Endothelial cell of umbilical vein (primary cell): ENCODE measurements around the gene CIITA. TPM values are rescaled to one million over a fixed set of nuclear protein-coding genes. Genes with fewer than 3 reads are reported as not detected.

Experiments used
- BruUV-seq: library from RNA; stranded (reverse); fragments of 400-500 nt; replicated peaks from 2 replicates; lab custom pipeline; 2021; lab: Mats Ljungman, UMichigan
- CTCF ChIA-PET: fragments of 300-600, 350-600 bp; sonication (Branson Sonifier 250); formaldehyde crosslinking; loops from one replicate; lab custom pipeline; 2021; ENCODE audit warnings: antibody characterized with exemption, inconsistent platforms; lab: Charles Lee
- POLR2A ChIA-PET: fragments of 300-600, 350-600 bp; sonication (Branson Sonifier 250); formaldehyde crosslinking; loops from one replicate; lab custom pipeline; 2021; ENCODE audit warnings: antibody characterized with exemption, inconsistent platforms; lab: Charles Lee
- DNase-seq: peaks from one replicate; pipeline ENCODE4 v3.0.0-alpha.2; 2011; ENCODE audit warnings: low read depth, low spot score
- FAIRE-seq: peaks from 2 replicates; lab custom pipeline; 2011; peaks lifted over from hg19 to GRCh38; lab: Jason Lieb, UNC
- H2AFZ ChIP-seq: 2 replicates; pipeline ENCODE4 v1.6.0; 2012; ENCODE audit warnings: low read depth, low read length, control low read depth, inconsistent platforms
- H3K27ac ChIP-seq: 2 replicates; pipeline ENCODE4 v1.5.1; 2011; ENCODE audit warnings: low read depth, mild to moderate bottlenecking, control low read depth, low read length, moderate library complexity; ENCODE audit not compliant: insufficient read depth
- H3K27me3 ChIP-seq, 2 experiments: 2 replicates each; pipeline versions ENCODE4 v1.6.0 to v1.6.1; 2011; ENCODE audit warnings: low read length in 2 of 2, mixed read lengths in 1 of 2; ENCODE audit not compliant: control insufficient read depth in 2 of 2, insufficient read depth in 2 of 2
- H3K36me3 ChIP-seq, 2 experiments: 2 replicates in 1 of 2; 3 replicates in 1 of 2; pipeline ENCODE4 v1.5.1; 2011; ENCODE audit warnings: low read length in 2 of 2, mild to moderate bottlenecking in 1 of 2, moderate library complexity in 1 of 2; ENCODE audit not compliant: control insufficient read depth in 2 of 2, insufficient read depth in 2 of 2; ENCODE audit errors: extremely low read depth in 1 of 2
- H3K4me1 ChIP-seq: 3 replicates; pipeline ENCODE4 v1.5.1; 2011; ENCODE audit warnings: mild to moderate bottlenecking, low read length; ENCODE audit not compliant: control insufficient read depth, insufficient read depth; ENCODE audit errors: extremely low read depth
- H3K4me2 ChIP-seq: 2 replicates; pipeline ENCODE4 v1.6.1; 2011; ENCODE audit warnings: low read length, control low read depth, mixed read lengths; ENCODE audit not compliant: insufficient read depth
- H3K4me3 ChIP-seq, 3 experiments: fragments of 200-600 bp in 1 of 3; sonication (generic), shearing (Covaris generic) in 1 of 3; replicated peaks in 1 of 3; 2 replicates each; pipeline ENCODE4 v1.5.1; 2011 to 2016; ENCODE audit warnings: control low read depth in 3 of 3, low read length in 3 of 3, mild to moderate bottlenecking in 2 of 3, inconsistent platforms in 1 of 3, low read depth in 1 of 3, moderate library complexity in 1 of 3; ENCODE audit not compliant: insufficient read depth in 1 of 3
- H3K79me2 ChIP-seq: 2 replicates; pipeline ENCODE4 v1.6.0; 2012; ENCODE audit warnings: low read length, inconsistent platforms; ENCODE audit not compliant: control insufficient read depth, insufficient read depth
- H3K9ac ChIP-seq: replicated peaks from 2 replicates; pipeline ENCODE3; 2011; ENCODE audit warnings: low read length, control low read depth; ENCODE audit not compliant: insufficient read depth; ENCODE audit errors: extremely low read depth
- H3K9me1 ChIP-seq: replicated peaks from 3 replicates; pipeline ENCODE4 v1.6.0; 2011; ENCODE audit warnings: mild to moderate bottlenecking, low read length; ENCODE audit not compliant: control insufficient read depth, insufficient read depth; ENCODE audit errors: extremely low read depth
- H3K9me3 ChIP-seq: replicated peaks from 2 replicates; pipeline ENCODE4 v1.5.1; 2012; ENCODE audit warnings: low read length, inconsistent platforms; ENCODE audit not compliant: control insufficient read depth, insufficient read depth
- H4K20me1 ChIP-seq: replicated peaks from 2 replicates; pipeline ENCODE3; 2011; ENCODE audit warnings: mild to moderate bottlenecking, low read length; ENCODE audit not compliant: control insufficient read depth, insufficient read depth; ENCODE audit errors: extremely low read depth
- CTCF ChIP-seq, 2 donors: IDR thresholded peaks; 1 replicate in 1 of 2; 2 replicates in 1 of 2; pipeline ENCODE4 v1.5.1; 2011; ENCODE audit warnings: low read length in 2 of 2, mild to moderate bottlenecking in 2 of 2, moderate library complexity in 2 of 2, control low read depth in 1 of 2, inconsistent platforms in 1 of 2, low read depth in 1 of 2; ENCODE audit not compliant: insufficient read depth in 1 of 2; ENCODE audit errors: extremely low read depth in 1 of 2
- EZH2 ChIP-seq: IDR thresholded peaks from 2 replicates; pipeline ENCODE4 v1.6.1; 2012; ENCODE audit warnings: borderline replicate concordance, low read depth, mild to moderate bottlenecking, moderate library complexity, low read length, inconsistent platforms; ENCODE audit not compliant: severe bottlenecking
- GATA2 ChIP-seq: IDR thresholded peaks from 2 replicates; pipeline ENCODE4 v1.7.0; 2011; ENCODE audit warnings: low read depth, mild to moderate bottlenecking, moderate library complexity, mixed read lengths, low read length; ENCODE audit not compliant: insufficient read length, insufficient read depth
- JUN ChIP-seq: IDR thresholded peaks from 2 replicates; pipeline ENCODE4 v1.6.1; 2011; ENCODE audit warnings: borderline replicate concordance, low read depth; ENCODE audit not compliant: insufficient read length, insufficient read depth
- MAX ChIP-seq: IDR thresholded peaks from 2 replicates; pipeline ENCODE4 v1.6.1; 2011; ENCODE audit not compliant: insufficient read depth, insufficient read length
- MYC ChIP-seq: IDR thresholded peaks from one replicate; pipeline ENCODE4 v1.6.1; 2011; ENCODE audit warnings: mild to moderate bottlenecking, low read depth, low read length
- POLR2A ChIP-seq: IDR thresholded peaks from 2 replicates; pipeline ENCODE4 v1.6.1; 2012; ENCODE audit warnings: low read depth, mild to moderate bottlenecking, control low read depth, low read length
- POLR2AphosphoS5 ChIP-seq: IDR thresholded peaks from 2 replicates; pipeline ENCODE4 v1.6.1; 2012; ENCODE audit warnings: low read depth, mild to moderate bottlenecking, control low read depth, low read length, moderate library complexity; ENCODE audit not compliant: insufficient read depth
- dilution Hi-C: fragments of 300-500 bp; cut with MboI; formaldehyde crosslinking; loops from one replicate; pipeline ENCODE4 v1.15.0; 2019; ENCODE audit warnings: low sequenced_read_pairs; ENCODE audit not compliant: extremely low pct_ligation_motif_present
- intact Hi-C: fragments of 100-400 bp; cut with micrococcal nuclease; formaldehyde crosslinking; loops from one replicate; pipeline ENCODE4 v1.10.0; 2022
- polyA plus RNA-seq, 4 experiments: library from polyadenylated mRNA; depleted of rRNA in 3 of 4; stranded (reverse) in 3 of 4; unstranded in 1 of 4; fragments of >200 nt; gene quantifications; 2 replicates each; pipeline versions ENCODE4 v1.2.1 to v1.2.3, GENCODE V29; 2011 to 2012; ENCODE audit warnings: missing spikeins in 1 of 4
- total RNA-seq: library from RNA; stranded (reverse); gene quantifications from 2 replicates; pipeline ENCODE4 v1.2.3, GENCODE V29; 2021

The CIITA gene
- total and polyA plus RNA-seq, 2 donors (not counting 3 experiments of a cell fraction or from before 2014, with no cell fraction given), result not detected

GRCh38 chr16:10907757-10908045 lies 30.7 kb downstream of the CIITA start:
- DNase-seq (no peak), FAIRE-seq (no peak)
- TF ChIP-seq GATA2 (no peak), MYC (no peak), POLR2AphosphoS5 (no peak), POLR2A (no peak), CTCF (IDR thresholded peaks at IDR 0.05; ENCODE audit: extremely low read depth in 1 of 2, insufficient read depth in 1 of 2, low read depth in 1 of 2, low read length in 2 of 2) (no peak), JUN (no peak), EZH2 (no peak), MAX (no peak)
- H3K79me2 ChIP-seq, result no peaks in the 10 kb centered on the region
- no peaks in the 10 kb centered on the region for H3K4me1 ChIP-seq
- no peaks in the 10 kb centered on the region for H3K9me3 ChIP-seq
- no peaks in the 10 kb centered on the region for H4K20me1 ChIP-seq
- no peak overlapping the region for H2AFZ ChIP-seq
- BruUV-seq, result no TSS peak
- dilution Hi-C loops (no loop called here), intact Hi-C loops (no loop called here)
- no peak overlapping the region for H3K4me3 ChIP-seq
- H3K36me3 ChIP-seq, result no peaks in the 10 kb centered on the region
- H3K27me3 ChIP-seq, result no peaks in the 10 kb centered on the region
- H3K27ac ChIP-seq, result no peak overlapping the region
- no peak overlapping the region for H3K4me2 ChIP-seq
- ChIA-PET CTCF (interaction anchor here (1.5 kb wide), 1 partner anchor 11 kb away, joined by 6 read pairs; no protein-coding TSS in a partner anchor), POLR2A (no interaction called here)
- H3K9ac ChIP-seq, result no peak overlapping the region
- no peaks in the 10 kb centered on the region for H3K9me1 ChIP-seq
